CD8-positive, alpha-beta memory T cell (primary cell): ENCODE data around the gene CRIP1. TPM values are rescaled to one million over a fixed set of nuclear protein-coding genes. Genes with fewer than 3 reads are reported as not detected.

ENCODE experiments used
- CTCF ChIA-PET: fragments of 350-600 bp; sonication (Branson Sonifier 250); formaldehyde crosslinking; loops from one replicate; lab custom pipeline; 2021; ENCODE audit warnings: antibody characterized with exemption; lab: Charles Lee
- POLR2A ChIA-PET: fragments of 350-600 bp; sonication (Branson Sonifier 250); formaldehyde crosslinking; loops from one replicate; lab custom pipeline; 2021; ENCODE audit warnings: antibody characterized with exemption; lab: Charles Lee
- DNase-seq, 5 donors: peaks; one replicate each; pipeline versions ENCODE4 v3.0.0 to v3.0.0-alpha.2; 2020 to 2022; ENCODE audit warnings: mixed read lengths in 1 of 5
- H3K27ac ChIP-seq: one replicate; pipeline ENCODE4 v1.7.0; 2013; ENCODE audit warnings: low read depth, mild to moderate bottlenecking, low read length, moderate library complexity
- H3K27me3 ChIP-seq: 2 replicates; pipeline ENCODE4 v1.7.0; 2013; ENCODE audit warnings: low read length, mild to moderate bottlenecking; ENCODE audit not compliant: insufficient read depth, poor library complexity, severe bottlenecking
- H3K36me3 ChIP-seq: 2 replicates; pipeline ENCODE4 v1.7.0; 2013; ENCODE audit warnings: mild to moderate bottlenecking, low read length, moderate library complexity; ENCODE audit not compliant: insufficient read depth
- H3K4me1 ChIP-seq: 2 replicates; pipeline ENCODE4 v1.7.0; 2013; ENCODE audit warnings: mild to moderate bottlenecking, low read length, moderate library complexity; ENCODE audit not compliant: insufficient read depth
- H3K4me3 ChIP-seq: 2 replicates; pipeline ENCODE4 v1.7.0; 2013; ENCODE audit warnings: mild to moderate bottlenecking, low read length
- H3K9me3 ChIP-seq: 2 replicates; pipeline ENCODE4 v1.7.0; 2013; ENCODE audit warnings: mild to moderate bottlenecking, low read length
- H3K27ac Mint-ChIP-seq, 8 donors: one replicate each; pipeline ENCODE4 v1.8.0; 2020 to 2021; ENCODE audit warnings: mixed read lengths in 8 of 8, mild to moderate bottlenecking in 6 of 8, inconsistent platforms in 3 of 8, moderate library complexity in 3 of 8
- H3K27me3 Mint-ChIP-seq, 2 donors: one replicate each; pipeline ENCODE4 v1.8.0; 2020 to 2021; ENCODE audit warnings: mixed read lengths in 2 of 2, mild to moderate bottlenecking in 1 of 2, moderate library complexity in 1 of 2
- H3K36me3 Mint-ChIP-seq, 3 donors: one replicate each; pipeline ENCODE4 v1.8.0; 2020 to 2021; ENCODE audit warnings: mixed read lengths in 3 of 3, inconsistent platforms in 1 of 3, mild to moderate bottlenecking in 1 of 3
- H3K4me1 Mint-ChIP-seq, 3 donors: one replicate each; pipeline ENCODE4 v1.8.0; 2020 to 2021; ENCODE audit warnings: mixed read lengths in 3 of 3, inconsistent platforms in 1 of 3, mild to moderate bottlenecking in 1 of 3
- H3K4me3 Mint-ChIP-seq, 7 donors: one replicate each; pipeline ENCODE4 v1.8.0; 2020 to 2021; ENCODE audit warnings: mixed read lengths in 7 of 7, mild to moderate bottlenecking in 6 of 7, moderate library complexity in 4 of 7, inconsistent platforms in 2 of 7
- H3K9me3 Mint-ChIP-seq, 5 donors: one replicate each; pipeline ENCODE4 v1.8.0; 2020 to 2022; ENCODE audit warnings: mixed read lengths in 5 of 5, mild to moderate bottlenecking in 3 of 5, moderate library complexity in 2 of 5, inconsistent platforms in 1 of 5
- polyA plus RNA-seq: library from polyadenylated mRNA; unstranded; fragments of 300-500 nt; fragmentation: Illumina TruSeq; gene quantifications from one replicate; pipeline ENCODE4 v1.2.3, GENCODE V29; 2021
- total RNA-seq, 2 experiments: library from RNA; stranded (reverse); gene quantifications; one replicate each; pipeline ENCODE4 v1.2.3, GENCODE V29; 2021

The CRIP1 gene
- total and polyA plus RNA-seq, 3 experiments from 2014 or later = 463 to 1,031 (median 468) TPM

- H3K4me1 ChIP-seq = no peaks in the 10 kb centered on the region
- no peaks in the 10 kb centered on the region for H3K36me3 ChIP-seq
- H3K27me3 ChIP-seq = peaks cover 9% of the 10 kb centered on the region
- no peak overlapping the region for H3K27ac ChIP-seq
- ChIA-PET CTCF (no interaction called here), POLR2A (no interaction called here)
- Mint-ChIP-seq H3K27me3 (peaks cover 30 to 31% of the 10 kb centered on the region in 2 donors), H3K9me3 (no peaks in the 10 kb centered on the region), H3K36me3 (no peaks in the 10 kb centered on the region), H3K4me1 (no peaks in the 10 kb centered on the region), H3K4me3 (no peak overlapping the region), H3K27ac (peak overlapping the region in 1 of 8 donors; percentile 44)
- no peak overlapping the region for H3K4me3 ChIP-seq
- no peaks in the 10 kb centered on the region for H3K9me3 ChIP-seq
- DNase-seq = peak in 1 of 5 donors; percentile 33
Observed at GRCh38 chr14:105508601-105509000, 21.9 kb downstream of the CRIP1 start.

- POLR2A ChIA-PET = no interaction called here
- no peak for DNase-seq
- no peaks in the 10 kb centered on the region for H3K36me3 Mint-ChIP-seq
- no peak overlapping the region for H3K27ac ChIP-seq
- H3K4me3 ChIP-seq = no peak overlapping the region
- CTCF ChIA-PET = no interaction called here
- peaks cover 12% of the 10 kb centered on the region for H3K27me3 ChIP-seq
- H3K9me3 Mint-ChIP-seq = no peaks in the 10 kb centered on the region
- H3K4me1 Mint-ChIP-seq = no peaks in the 10 kb centered on the region
- H3K9me3 ChIP-seq = no peaks in the 10 kb centered on the region
- no peaks in the 10 kb centered on the region for H3K36me3 ChIP-seq
- no peaks in the 10 kb centered on the region for H3K4me1 ChIP-seq
- H3K27me3 Mint-ChIP-seq = peaks cover 41 to 62% of the 10 kb centered on the region in 2 donors
- no peak overlapping the region for H3K4me3 Mint-ChIP-seq
- no peak overlapping the region for H3K27ac Mint-ChIP-seq
Observed at GRCh38 chr14:105517096-105517495, 30.4 kb downstream of the CRIP1 start.

- DNase-seq = peak in 1 of 5 donors; percentile 9
- H3K36me3 Mint-ChIP-seq = no peaks in the 10 kb centered on the region
- H3K4me1 Mint-ChIP-seq = no peaks in the 10 kb centered on the region
- ChIA-PET CTCF (no interaction called here), POLR2A (no interaction called here)
- H3K4me3 Mint-ChIP-seq = peak overlapping the region in 1 of 7 donors; percentile 7
- Histone ChIP-seq H3K27ac (no peak overlapping the region), H3K9me3 (no peaks in the 10 kb centered on the region), H3K4me1 (no peaks in the 10 kb centered on the region), H3K36me3 (no peaks in the 10 kb centered on the region), H3K27me3 (peaks cover 12% of the 10 kb centered on the region), H3K4me3 (no peak overlapping the region)
- H3K27me3 Mint-ChIP-seq = peaks cover 33 to 54% of the 10 kb centered on the region in 2 donors
- H3K27ac Mint-ChIP-seq = no peak overlapping the region
- H3K9me3 Mint-ChIP-seq = peaks cover 0 to 2% (median 0%) of the 10 kb centered on the region in 5 donors
Observed at GRCh38 chr14:105519946-105520698, 33.4 kb downstream of the CRIP1 start.

- H3K27me3 Mint-ChIP-seq = peaks cover 17% of the 10 kb centered on the region in 2 donors
Observed at GRCh38 chr14:105525326-105525725, 38.6 kb downstream of the CRIP1 start.

GRCh38 chr14:105525861-105526775 lies 39.4 kb downstream of the CRIP1 start, which contains the start of gene TMEM121:
Gene TMEM121 (plus strand): TSS chr14:105526583. CDS start chr14:105528835, 2,252 bp downstream.
- peaks cover 15 to 18% of the 10 kb centered on the region in 2 donors for H3K27me3 Mint-ChIP-seq
- H3K27ac ChIP-seq = no peak within 1 kb of the TSS
- POLR2A ChIA-PET = no interaction called here
- H3K9me3 ChIP-seq = no peaks in the 10 kb centered on the region
- H3K36me3 Mint-ChIP-seq = no peaks in the 10 kb centered on the region
- peak within 1 kb of the TSS; percentile 63 to 86 (median 69) for H3K4me3 Mint-ChIP-seq
- DNase-seq = peak; percentile 21 to 62 (median 26)
- CTCF ChIA-PET = interaction anchor here (0.9 to 3.8 kb wide), 3 partner anchors 36 to 155 kb away, joined by 3 to 19 read pairs (median 3); no protein-coding TSS in a partner anchor
- H3K4me1 Mint-ChIP-seq = peaks cover 4 to 35% (median 7%) of the 10 kb centered on the region in 3 donors
- peaks cover 0 to 2% (median 0%) of the 10 kb centered on the region in 5 donors for H3K9me3 Mint-ChIP-seq
- no peak within 1 kb of the TSS for H3K4me3 ChIP-seq
- H3K4me1 ChIP-seq = peaks cover 26% of the 10 kb centered on the region
- H3K27me3 ChIP-seq = peaks cover 17% of the 10 kb centered on the region
- H3K36me3 ChIP-seq = no peaks in the 10 kb centered on the region
- peak within 1 kb of the TSS in 4 of 8 donors; percentile 29 to 56 (median 54) for H3K27ac Mint-ChIP-seq

More at GRCh38 chr14:105525326-105525725, 38.6 kb downstream of the CRIP1 start:
- H3K4me3 ChIP-seq = no peak overlapping the region
- Mint-ChIP-seq H3K4me3 (peak overlapping the region in 6 of 7 donors; percentile 10 to 81 (median 62)), H3K4me1 (peaks cover 4 to 27% (median 7%) of the 10 kb centered on the region in 3 donors), H3K27ac (peak overlapping the region in 1 of 8 donors; percentile 56), H3K36me3 (no peaks in the 10 kb centered on the region), H3K9me3 (peaks cover 0 to 2% (median 0%) of the 10 kb centered on the region in 5 donors)
- no peaks in the 10 kb centered on the region for H3K36me3 ChIP-seq
- peaks cover 25% of the 10 kb centered on the region for H3K4me1 ChIP-seq
- H3K27me3 ChIP-seq = peaks cover 17% of the 10 kb centered on the region
- no peak overlapping the region for H3K27ac ChIP-seq
- H3K9me3 ChIP-seq = no peaks in the 10 kb centered on the region
- ChIA-PET POLR2A (no interaction called here), CTCF (interaction anchor here (0.9 to 1.1 kb wide), 2 partner anchors 44 to 154 kb away, joined by 3 read pairs; no protein-coding TSS in a partner anchor)
- no peak for DNase-seq

- Mint-ChIP-seq H3K36me3 (no peaks in the 10 kb centered on the region), H3K27ac (peak overlapping the region in 3 of 8 donors; percentile 29 to 55 (median 54)), H3K4me3 (peak overlapping the region; percentile 56 to 86 (median 69)), H3K27me3 (peaks cover 15 to 18% of the 10 kb centered on the region in 2 donors), H3K9me3 (peaks cover 0 to 2% (median 0%) of the 10 kb centered on the region in 5 donors), H3K4me1 (peaks cover 4 to 35% (median 7%) of the 10 kb centered on the region in 3 donors)
- no peak overlapping the region for H3K27ac ChIP-seq
- H3K9me3 ChIP-seq = no peaks in the 10 kb centered on the region
- H3K36me3 ChIP-seq = no peaks in the 10 kb centered on the region
- no peak overlapping the region for H3K4me3 ChIP-seq
- CTCF ChIA-PET = interaction anchor here (1.8 to 3.8 kb wide), 2 partner anchors 37 to 156 kb away, joined by 16 to 19 read pairs; no protein-coding TSS in a partner anchor
- H3K27me3 ChIP-seq = peaks cover 17% of the 10 kb centered on the region
- POLR2A ChIA-PET = no interaction called here
- peaks cover 26% of the 10 kb centered on the region for H3K4me1 ChIP-seq
- DNase-seq = no peak
Observed at GRCh38 chr14:105526776-105527380, 40.2 kb downstream of the CRIP1 start.

GRCh38 chr14:105527381-105527825 lies 40.7 kb downstream of the CRIP1 start:
- Mint-ChIP-seq H3K27me3 (peaks cover 15 to 18% of the 10 kb centered on the region in 2 donors), H3K9me3 (peaks cover 0 to 2% (median 0%) of the 10 kb centered on the region in 5 donors), H3K27ac (peak overlapping the region in 3 of 8 donors; percentile 29 to 55 (median 54)), H3K4me3 (peak overlapping the region; percentile 56 to 86 (median 69)), H3K36me3 (no peaks in the 10 kb centered on the region), H3K4me1 (peaks cover 4 to 38% (median 7%) of the 10 kb centered on the region in 3 donors)
- H3K27ac ChIP-seq = no peak overlapping the region
- ChIA-PET CTCF (interaction anchor here (1.8 to 3.8 kb wide), 2 partner anchors 38 to 157 kb away, joined by 16 to 19 read pairs; no protein-coding TSS in a partner anchor), POLR2A (no interaction called here)
- H3K9me3 ChIP-seq = no peaks in the 10 kb centered on the region
- H3K4me3 ChIP-seq = no peak overlapping the region
- peaks cover 26% of the 10 kb centered on the region for H3K4me1 ChIP-seq
- peaks cover 17% of the 10 kb centered on the region for H3K27me3 ChIP-seq
- H3K36me3 ChIP-seq = no peaks in the 10 kb centered on the region
- DNase-seq = no peak
